Measurements from ENCODE around the gene PGC. TPM values are rescaled to one million over a fixed set of nuclear protein-coding genes. Genes with fewer than 3 reads are reported as not detected.

PGC gene
- total RNA-seq (2014; rRNA removed; shearing (Covaris generic); ENCODE audit: low replicate concordance), result not detected in 2 replicates

DNA sequence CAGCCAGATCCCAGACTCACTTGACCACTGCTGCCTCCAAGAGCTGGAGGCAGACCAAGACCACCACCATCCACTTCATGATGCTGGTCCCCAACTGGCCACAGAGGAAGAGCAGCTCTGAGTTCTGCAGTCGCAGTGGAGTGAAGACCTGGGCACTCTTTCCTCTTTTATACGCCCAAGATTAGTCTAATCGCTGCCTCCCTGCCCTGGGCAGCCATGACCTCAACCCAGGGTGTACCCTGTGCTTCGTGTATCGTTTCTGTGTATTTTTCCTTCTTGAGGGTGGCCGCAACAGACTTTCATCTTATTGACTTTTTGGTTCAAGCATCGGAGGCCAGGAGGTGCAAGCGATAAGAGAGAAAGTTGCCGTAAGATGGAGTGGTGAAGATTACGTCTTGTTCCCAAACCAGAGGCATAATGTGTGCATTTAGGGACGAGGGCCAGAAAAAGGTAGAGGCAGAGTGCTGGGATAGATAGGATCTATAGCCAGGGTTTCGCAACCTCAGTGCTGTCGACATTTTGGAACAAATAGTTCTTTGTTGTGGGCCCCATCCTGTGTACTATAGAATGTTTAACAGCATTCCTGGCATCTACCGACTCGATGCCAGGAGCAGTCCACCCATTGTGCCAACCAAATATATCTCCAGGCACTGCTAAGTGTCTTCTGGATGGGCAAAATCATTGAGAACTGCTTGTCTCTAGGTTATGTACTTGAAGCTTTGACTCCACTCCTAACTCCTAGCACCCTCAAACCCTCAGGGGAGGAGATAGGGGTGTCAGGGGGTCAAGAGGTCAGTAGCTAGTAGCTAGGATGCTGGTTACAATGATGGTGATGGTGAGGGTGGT, at the start of gene PGC:
Gene PGC, minus strand, starts transcription at position 142 of the 846 bp plus-strand sequence. Its CDS starts 63 bp downstream, at position 79.
- Histone ChIP-seq H3K9me3 (no peaks in the 10 kb centered on the region), H3K4me3 (no peak within 1 kb of the TSS), H3K27me3 (no peaks in the 10 kb centered on the region), H3K36me3 (no peaks in the 10 kb centered on the region)
- no peak for DNase-seq

DNA sequence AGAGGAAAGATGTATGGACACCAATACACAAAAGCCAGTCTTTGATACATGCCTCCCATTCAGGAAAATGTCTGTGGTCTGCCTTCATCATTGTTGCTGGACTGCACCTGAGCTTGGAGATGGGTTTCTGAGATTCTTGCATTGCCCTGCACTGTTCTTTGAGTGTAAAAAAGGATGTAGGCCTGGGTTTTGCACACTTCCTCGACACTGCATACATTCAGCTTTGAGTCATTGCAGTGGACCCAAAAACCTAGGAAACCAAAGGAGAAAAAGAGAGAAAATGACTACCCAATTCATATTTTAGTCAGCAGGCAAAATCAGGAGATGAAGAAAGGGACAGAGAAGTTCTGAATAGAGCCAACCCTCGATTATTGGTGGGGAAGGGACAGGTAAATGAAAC, 49.3 kb upstream of the PGC start:
- Histone ChIP-seq H3K27me3 (no peaks in the 10 kb centered on the region), H3K36me3 (peaks cover 4% of the 10 kb centered on the region; the same call in 1 of the 2 replicates), H3K9me3 (no peaks in the 10 kb centered on the region), H3K4me3 (no peak overlapping the region)
- DNase-seq, result no peak

DNA sequence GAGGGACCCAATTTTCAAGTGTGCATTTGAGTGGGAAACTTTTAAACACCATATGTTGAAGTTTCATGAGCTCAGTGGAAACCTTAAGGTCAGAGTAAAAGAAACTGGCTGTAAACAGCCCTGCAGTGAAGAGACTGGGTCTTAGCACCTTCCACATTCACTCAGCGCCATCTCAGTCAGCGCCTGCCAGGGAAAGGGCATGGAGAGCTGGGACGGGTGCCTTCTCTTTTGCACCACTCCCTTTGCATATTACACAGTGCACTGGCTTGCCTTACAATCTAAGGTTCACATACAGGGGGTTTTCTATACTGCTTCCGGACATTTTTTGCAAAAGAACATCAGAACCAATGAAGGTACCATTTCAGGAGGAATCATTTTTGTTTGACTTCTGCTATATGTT, 44.8 kb upstream of the PGC start:
- peaks cover 29% of the 10 kb centered on the region for H3K36me3 ChIP-seq

DNA sequence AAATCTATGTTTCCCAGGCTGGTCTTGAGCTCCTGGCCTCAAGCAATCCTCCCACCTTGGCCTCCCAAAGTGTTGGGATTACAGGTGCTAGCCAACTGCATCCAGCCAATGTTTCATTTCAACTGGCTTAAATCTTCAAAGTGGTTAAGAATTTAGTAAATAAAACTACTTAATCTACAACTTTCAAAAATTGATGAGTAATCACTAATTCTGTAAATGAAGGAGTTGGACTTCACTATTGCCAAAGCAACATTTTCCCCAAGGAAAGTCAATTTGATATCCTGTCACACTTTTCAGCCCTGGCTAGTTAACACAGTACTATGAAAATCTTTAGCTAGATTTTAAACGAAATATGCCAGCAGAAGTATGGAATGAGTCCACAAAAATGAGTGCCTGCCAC, 44.1 kb upstream of the PGC start:
- H3K36me3 ChIP-seq, result peaks cover 29% of the 10 kb centered on the region
- H3K4me3 ChIP-seq, result no peak overlapping the region
- H3K27me3 ChIP-seq, result no peaks in the 10 kb centered on the region
- no peaks in the 10 kb centered on the region for H3K9me3 ChIP-seq
- no peak for DNase-seq

More for the DNA sequence above, 44.8 kb upstream of the PGC start:
- Histone ChIP-seq H3K27me3 (no peaks in the 10 kb centered on the region), H3K4me3 (no peak overlapping the region), H3K9me3 (no peaks in the 10 kb centered on the region)
- no peak for DNase-seq

DNA sequence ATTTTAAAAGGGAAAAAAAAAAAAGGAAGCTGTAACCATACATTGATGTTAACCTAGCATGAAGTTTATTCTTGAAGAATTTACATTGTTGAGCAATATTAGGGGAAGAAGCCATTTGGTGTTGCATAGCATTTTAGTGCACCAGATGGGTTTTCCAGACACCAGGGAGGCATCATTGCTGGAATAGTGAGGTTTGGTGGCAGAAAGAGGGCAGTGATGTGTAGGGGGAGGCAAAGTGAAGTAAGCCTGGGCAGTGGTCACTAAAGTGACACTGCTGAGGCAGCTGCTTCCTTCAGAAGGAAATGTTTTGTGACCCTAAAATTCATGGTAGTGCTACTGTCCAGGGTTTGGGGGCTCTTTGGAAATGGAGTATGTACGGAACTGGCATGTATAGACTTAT, 42.8 kb upstream of the PGC start:
- Histone ChIP-seq H3K36me3 (peaks cover 29% of the 10 kb centered on the region), H3K9me3 (no peaks in the 10 kb centered on the region), H3K4me3 (no peak overlapping the region), H3K27me3 (no peaks in the 10 kb centered on the region)
- no peak for DNase-seq

DNA sequence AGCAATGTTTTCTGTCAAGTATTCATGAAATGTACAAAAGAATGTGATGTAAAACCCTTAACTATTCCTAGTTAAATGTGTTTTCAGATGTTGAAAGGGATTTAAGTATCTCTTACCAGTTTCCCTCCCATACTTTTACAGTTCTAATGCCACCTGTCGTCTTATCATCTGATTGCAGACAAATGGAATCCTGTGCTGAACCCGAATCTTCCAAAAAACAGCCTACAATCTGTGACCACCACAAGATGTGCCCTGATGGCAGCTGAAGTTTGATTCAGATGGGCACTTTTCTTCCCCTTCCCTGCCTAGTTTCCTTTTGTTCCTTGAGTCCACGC, 42.2 kb upstream of the PGC start:
- Histone ChIP-seq H3K4me3 (no peak overlapping the region), H3K27me3 (no peaks in the 10 kb centered on the region), H3K36me3 (peaks cover 29% of the 10 kb centered on the region), H3K9me3 (no peaks in the 10 kb centered on the region)
- DNase-seq, result no peak

DNA sequence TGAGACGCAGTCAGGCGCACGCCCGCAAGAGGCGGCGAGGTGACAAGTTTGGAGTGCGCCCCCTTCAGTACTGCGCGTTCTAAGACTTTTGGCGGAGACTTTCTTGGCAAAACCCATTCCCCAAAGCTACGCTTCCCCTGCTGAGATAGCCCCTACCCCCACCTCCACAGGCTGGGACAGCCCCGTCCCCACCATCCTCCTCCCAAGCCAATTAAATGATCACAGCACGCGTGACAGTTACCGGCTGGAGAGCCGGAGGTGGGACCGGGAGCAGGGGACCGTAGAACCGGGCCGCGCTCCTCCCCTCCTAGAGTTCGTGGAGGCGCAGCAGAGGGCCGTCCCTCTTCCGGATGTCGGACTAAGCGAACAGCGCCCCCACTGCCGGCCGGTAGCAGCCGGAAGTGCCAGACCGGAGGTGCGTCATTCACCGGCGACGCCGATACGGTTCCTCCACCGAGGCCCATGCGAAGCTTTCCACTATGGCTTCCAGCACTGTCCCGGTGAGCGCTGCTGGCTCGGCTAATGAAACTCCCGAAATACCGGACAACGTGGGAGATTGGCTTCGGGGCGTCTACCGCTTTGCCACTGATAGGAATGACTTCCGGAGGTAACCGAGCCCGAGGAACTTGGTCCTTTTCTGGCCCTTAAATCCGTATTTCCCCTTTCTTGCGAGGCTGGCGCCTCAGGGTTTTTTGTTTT, 40.2 kb upstream of the PGC start, which contains the start of gene TOMM6:
Gene TOMM6, plus strand, starts transcription at position 476 of the 699 bp plus-strand sequence. Its CDS starts 4 bp downstream, at position 480.
- no peaks in the 10 kb centered on the region for H3K27me3 ChIP-seq
- peak; percentile 88 for DNase-seq
- H3K4me3 ChIP-seq, result peak within 1 kb of the TSS; percentile 96
- no peaks in the 10 kb centered on the region for H3K9me3 ChIP-seq
- peaks cover 29% of the 10 kb centered on the region for H3K36me3 ChIP-seq

DNA sequence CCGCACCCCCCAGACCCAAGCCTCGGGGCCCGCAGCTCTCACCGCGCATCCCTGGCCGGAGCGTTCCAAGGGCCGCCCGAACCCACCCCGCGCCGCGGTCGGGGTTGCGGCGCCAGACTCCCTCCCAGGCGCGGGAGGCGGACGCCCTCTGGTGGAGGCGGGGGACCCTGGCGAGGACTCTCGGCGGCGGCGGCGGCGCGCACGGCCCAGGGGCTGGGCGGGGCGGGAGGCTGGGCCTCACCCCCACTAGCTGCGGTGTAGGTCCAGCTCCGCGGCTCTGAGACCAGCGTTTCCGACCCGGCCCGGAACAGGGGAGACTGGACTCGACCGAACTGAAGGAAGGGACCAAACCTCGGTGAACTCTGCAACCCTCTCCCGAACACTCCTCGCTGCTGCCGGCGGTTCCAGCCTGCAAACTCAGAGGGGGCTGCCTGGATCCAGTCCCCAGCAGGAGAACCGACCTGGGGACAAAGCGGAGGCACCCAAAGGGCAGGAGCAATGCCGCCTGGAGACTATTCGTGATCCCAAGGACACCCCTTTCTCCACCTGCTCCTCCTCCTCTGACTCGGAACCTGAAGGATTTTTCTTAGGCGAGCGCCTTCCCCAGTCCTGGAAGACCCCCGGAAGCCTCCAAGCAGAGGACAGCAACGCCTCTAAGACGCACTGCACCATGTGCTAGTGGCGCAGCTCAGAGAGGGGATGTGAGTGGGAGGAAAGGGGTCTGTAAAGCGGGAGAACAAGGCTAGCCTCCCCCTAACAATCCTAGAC, 39.4 kb upstream of the PGC start:
- peaks cover 27% of the 10 kb centered on the region for H3K36me3 ChIP-seq
- H3K9me3 ChIP-seq, result no peaks in the 10 kb centered on the region
- no peaks in the 10 kb centered on the region for H3K27me3 ChIP-seq
- DNase-seq, result peak; percentile 77
- peak overlapping the region; percentile 96 for H3K4me3 ChIP-seq

DNA sequence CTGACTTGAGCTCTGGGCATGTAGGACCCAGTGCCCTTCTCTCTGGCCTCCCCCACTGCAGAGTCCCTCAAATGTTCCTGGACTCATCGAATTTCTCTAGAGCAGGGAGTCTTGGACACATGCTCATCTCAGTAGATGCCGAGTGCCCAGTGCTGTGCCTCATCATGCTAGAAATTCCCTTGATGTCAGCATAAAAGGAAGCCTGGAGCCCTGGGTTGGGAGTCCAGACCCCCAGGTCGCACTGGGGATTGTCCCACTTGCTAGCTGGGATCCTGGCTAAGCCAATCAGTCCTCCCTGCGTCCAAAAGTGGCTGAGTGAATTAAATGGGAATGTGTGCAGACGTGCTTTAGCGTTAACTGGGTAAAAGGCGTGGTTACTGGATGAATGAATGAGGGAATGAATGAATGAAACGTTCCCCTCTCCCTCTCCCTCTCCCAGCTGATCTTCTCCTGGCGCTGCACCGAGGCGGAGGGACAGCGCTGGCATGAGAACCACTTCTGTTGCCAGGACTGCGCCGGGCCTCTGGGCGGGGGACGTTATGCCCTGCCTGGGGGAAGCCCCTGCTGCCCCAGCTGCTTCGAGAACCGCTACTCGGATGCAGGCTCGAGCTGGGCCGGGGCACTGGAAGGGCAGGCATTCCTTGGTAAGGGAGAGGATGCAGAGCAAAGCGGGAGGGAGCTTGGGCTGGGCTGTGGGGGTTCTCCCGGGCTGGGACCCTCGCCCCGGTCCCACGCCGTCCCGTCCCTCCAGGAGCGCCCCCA, 38.7 kb upstream of the PGC start:
- peak; percentile 9 for DNase-seq
- Histone ChIP-seq H3K4me3 (peak overlapping the region; percentile 96), H3K9me3 (no peaks in the 10 kb centered on the region), H3K27me3 (no peaks in the 10 kb centered on the region), H3K36me3 (peaks cover 20% of the 10 kb centered on the region)

DNA sequence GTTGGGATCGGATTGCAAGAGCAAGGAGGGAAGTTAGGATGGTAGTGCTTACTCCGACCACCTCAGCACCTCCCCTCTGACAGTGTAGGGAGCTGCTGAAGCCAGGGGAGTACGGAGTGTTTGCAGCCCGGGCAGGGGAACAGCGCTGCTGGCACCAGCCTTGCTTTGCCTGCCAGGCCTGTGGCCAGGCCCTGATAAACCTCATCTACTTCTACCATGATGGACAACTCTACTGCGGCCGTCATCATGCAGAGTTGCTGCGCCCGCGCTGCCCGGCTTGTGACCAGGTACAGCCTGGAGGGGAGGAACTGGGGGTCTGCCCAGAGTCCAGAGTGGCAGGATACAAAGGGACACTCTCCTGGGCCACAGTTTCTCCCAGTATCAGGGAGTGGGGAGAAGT, 38.1 kb upstream of the PGC start:
- Histone ChIP-seq H3K9me3 (no peaks in the 10 kb centered on the region), H3K36me3 (peaks cover 14% of the 10 kb centered on the region)
- DNase-seq, result no peak

DNA sequence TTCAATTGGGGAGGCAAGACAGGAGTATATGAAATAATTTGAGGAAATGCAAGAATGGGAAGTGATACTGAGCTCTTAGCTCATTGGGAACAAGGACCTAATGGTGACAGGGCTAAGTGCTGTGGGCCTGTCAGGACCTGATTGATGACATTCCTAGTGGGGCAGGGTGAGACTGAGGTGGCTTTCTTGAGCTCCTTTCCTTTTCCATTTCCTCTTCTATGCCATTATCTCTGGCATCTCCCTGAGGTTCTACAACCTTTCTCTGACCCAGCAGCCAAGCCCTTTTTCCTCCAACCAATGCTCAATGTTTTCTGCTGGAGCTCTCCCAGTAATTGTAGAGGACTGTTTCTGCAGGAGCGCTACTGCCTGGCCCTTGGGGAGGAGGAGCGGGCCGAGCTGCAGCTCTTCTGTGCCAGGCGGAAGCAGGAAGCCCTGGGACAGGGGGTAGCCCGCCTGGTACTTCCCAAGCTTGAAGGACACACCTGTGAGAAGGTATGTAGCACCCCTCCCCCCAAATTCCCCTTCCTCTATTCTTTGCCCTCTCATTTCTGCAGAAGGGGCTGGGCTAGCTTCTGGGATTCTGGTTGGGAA, 37.5 kb upstream of the PGC start:
- H3K4me3 ChIP-seq, result no peak overlapping the region
- peaks cover 8% of the 10 kb centered on the region; the same call in 1 of the 2 replicates for H3K36me3 ChIP-seq
- H3K9me3 ChIP-seq, result no peaks in the 10 kb centered on the region
- DNase-seq, result no peak
- H3K27me3 ChIP-seq, result no peaks in the 10 kb centered on the region

More for the DNA sequence above, 38.1 kb upstream of the PGC start:
- Histone ChIP-seq H3K27me3 (no peaks in the 10 kb centered on the region), H3K4me3 (no peak overlapping the region)

DNA sequence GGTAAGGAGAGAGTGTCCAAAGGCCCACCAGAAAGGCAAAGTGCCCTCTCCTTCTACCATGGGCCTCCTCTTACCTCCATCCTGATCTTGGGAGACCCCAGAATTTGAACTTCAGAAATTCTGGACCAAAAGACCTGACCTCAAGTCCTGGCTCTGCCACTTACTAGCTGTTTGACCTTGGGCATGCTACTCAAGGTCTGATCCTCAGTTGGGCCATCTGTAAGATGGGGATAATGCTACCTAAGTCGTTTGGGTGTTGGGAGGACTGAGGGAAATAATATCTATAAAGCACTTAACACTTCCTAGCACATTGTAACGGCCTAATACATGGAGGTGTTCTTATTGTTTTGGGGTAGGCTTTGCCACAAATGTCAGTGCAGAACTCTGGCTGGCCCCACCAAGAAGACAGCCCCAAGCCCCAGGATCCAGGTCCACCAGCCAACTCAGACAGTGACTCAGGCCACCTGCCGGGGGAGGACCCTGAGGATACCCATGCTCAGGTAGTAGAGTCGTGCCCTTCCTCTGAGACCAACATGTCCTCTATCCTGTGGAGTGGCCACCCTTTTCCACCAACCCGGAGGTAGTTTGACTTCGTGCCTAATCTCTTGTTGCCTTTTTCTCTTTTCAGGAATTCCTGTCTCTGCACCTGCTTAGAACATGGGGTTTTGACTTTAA, 36.0 kb upstream of the PGC start:
- Histone ChIP-seq H3K27me3 (no peaks in the 10 kb centered on the region), H3K36me3 (no peaks in the 10 kb centered on the region), H3K9me3 (no peaks in the 10 kb centered on the region), H3K4me3 (no peak overlapping the region)
- DNase-seq, result no peak

DNA sequence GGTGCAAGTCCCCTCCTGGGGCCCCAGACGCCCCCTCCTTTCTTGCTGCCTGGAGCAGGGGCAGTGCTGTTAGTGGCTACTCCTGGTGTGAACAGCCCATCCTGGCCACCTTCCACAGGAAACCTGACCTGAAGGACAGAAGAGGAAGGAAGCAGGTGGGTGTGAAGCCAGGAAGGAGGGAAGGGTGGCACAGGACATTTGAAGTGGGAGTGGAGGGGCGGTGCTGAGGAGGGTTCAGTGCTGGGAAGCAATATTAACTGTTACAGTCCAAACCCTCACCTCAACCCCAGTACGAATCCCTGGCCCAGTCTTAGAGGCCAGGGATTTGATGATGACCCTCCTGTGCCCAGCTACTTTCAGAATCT, 34.2 kb upstream of the PGC start:
- Histone ChIP-seq H3K4me3 (no peak overlapping the region), H3K9me3 (no peaks in the 10 kb centered on the region), H3K27me3 (no peaks in the 10 kb centered on the region), H3K36me3 (no peaks in the 10 kb centered on the region)
- no peak for DNase-seq

DNA sequence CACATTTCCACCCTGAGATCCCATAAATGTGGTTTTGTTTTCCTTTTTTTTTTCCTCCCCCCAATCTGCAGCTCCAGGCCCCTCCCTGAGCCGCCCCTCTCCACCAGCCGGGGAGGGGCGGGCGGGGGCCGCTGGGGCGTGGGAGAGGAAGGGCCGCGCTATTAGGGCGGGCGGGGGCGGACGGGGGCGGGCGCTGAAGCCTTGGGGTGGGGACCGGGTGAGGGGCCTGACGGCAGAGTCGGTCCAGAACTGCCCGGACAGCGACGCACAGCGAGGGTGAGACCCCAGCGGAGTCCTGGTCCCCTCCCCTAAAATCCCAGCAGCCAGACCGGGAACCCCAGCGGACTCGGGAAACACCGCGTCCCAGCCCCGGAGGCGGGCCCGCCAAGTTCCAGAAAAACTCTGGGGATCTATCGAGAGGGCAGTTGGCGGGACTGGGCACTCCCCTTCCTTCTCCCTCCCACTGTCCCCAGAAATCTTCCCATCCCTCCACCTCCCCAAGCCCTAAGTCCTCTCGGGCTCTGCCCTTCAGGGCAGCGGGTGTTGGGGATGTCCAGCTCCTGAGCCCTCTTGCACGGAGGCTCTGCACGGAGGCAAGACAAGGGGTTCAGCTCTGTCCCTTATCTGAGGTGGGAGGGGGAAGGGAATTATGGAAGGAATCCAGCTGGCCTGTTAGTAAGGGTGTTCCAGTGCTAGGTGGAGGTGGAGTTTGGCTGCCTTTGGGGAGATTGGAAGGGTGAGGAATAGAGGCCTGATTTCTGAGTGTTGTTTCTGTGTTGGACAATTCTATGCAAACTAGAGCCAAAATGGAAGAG, 33.6 kb upstream of the PGC start, which contains the start of gene PRICKLE4:
Gene PRICKLE4, plus strand, starts transcription at position 232 of the 815 bp plus-strand sequence. CDS start 2,692 bp downstream, outside the sequence.
- peak; percentile 18 for DNase-seq
- no peaks in the 10 kb centered on the region for H3K9me3 ChIP-seq
- no peaks in the 10 kb centered on the region for H3K36me3 ChIP-seq

More for the DNA sequence above, 33.6 kb upstream of the PGC start, which contains the start of gene PRICKLE4:
- no peaks in the 10 kb centered on the region for H3K27me3 ChIP-seq
- peak within 1 kb of the TSS; percentile 53 for H3K4me3 ChIP-seq

All from MG63 (cell line).